OCI-M2 (cell line): Measurements from ENCODE around the gene STAB1.

ENCODE experiments used
- DNase-seq: peaks from one replicate; lab custom pipeline; 2025; ENCODE audit not compliant: unreplicated experiment; lab: John Stamatoyannopoulos, UW

The STAB1 gene

DNA sequence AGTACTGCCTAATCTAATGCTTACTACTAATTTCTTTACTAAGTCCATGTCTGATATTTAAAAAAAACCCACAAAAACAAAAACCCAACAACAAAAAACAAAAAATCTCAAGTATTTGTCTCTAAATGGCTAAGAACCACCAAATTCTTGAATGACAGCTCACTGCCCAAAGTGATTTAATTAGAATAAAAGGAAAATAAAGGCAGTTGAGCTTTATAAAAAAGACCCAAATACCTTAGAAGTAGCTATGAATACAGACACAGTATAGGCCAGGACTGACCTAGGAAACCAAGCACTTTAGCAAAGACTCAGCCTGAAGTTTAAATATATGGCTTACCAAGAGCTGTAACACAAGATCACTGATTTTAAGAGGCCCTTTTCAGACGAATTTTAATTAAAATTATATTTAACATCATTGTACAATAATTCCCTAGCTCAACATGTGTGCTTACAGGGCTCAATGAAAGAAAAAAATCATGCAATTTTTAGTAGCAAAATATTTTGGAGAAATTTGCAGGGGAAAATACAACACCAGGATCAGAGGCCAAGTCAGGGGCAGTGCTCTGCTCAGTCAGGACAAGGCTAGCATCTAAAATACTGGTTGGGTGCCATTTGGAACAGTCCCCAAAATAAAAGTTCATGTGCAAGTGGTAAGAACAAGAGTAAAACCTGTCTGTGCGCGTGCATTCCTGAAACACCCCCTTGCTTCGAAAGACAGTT lies 66.0 kb downstream of the STAB1 start:
- DNase-seq, result no peak

DNA sequence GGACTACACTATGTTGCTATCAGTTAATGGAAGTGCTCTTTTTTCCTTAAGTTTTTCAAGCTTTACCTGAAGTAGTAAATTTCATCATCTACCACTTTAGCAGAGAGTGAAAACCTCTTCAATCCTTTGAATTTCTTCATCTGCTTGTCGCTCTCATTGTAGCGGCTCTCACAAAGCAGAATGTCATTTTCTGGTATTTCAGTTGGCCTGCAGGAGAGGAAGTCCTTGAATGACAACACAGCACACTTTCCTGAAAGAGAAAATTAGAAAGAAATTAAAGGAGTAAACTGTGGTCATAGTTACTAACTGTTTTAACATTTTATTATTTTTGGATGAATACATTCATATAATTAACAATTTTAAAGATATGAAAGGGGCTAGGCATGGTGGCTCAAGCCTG lies 68.8 kb downstream of the STAB1 start:
- DNase-seq, result no peak

DNA sequence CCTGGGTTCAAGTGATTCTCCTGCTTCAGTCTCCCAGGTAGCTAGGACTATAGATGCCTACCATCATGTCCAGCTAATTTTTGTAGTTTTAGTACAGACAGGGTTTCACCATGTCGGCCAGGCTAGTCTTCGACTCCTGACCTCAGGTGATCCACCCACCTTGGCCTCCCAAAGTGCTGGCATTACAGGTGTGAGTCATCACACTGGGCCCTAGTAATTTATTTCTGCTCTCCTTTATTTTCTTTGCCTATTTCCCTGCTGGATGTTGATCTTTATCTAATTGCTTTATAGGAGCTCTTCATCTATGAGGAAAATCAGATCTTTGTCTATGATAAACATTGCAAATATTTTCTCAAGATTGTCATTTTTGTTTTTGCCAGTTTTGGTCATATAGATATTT lies 72.9 kb downstream of the STAB1 start:
- DNase-seq, result no peak

DNA sequence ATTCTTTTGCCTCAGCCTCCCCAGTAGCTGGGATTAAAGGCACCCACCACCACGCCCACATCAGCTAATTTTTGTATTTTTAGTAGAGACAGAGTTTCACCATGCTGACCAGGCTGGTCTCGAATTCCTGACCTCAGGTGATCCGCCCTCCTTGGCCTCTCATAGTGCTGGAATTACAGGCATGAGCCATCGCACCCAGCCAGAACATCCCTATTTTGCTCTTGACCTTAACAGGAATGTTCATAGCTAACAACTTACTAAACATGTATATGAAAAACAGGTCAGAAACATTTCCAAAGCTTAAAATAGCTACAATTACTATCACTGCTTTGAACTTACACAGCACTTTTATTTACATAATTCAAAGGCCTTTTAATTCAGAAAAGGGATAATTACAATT lies 74.9 kb downstream of the STAB1 start:
- no peak for DNase-seq

DNA sequence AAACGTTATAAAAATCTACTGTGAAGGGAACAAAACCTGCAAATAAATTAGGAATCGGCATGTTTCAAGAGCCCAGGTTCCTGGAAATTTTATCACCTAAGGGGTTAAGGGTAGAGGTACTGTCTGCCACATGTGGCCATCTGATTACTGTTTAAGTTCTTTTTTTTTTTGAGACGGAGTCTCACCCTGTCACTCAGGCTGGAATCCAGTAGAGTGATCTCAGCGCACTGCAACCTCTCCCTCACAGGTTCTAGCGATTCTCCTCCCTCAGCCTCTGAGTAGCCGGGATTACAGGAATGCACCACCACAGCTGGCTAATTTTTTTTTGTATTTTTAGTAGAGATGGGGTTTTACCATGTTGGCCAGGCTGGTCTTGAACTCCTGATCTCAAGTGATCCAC lies 77.1 kb downstream of the STAB1 start:
- DNase-seq, result no peak
